SU-DHL-6 (cell line): Measurements from ENCODE around the gene DENND1B.

Experiments used
- H2AFZ ChIP-seq: fragments of 200-600 bp; sonication (generic); 2 replicates; pipeline ENCODE4 v1.6.1; 2014; ENCODE audit warnings: low read depth, mild to moderate bottlenecking, moderate library complexity, mixed read lengths, antibody characterized with exemption, low read length; ENCODE audit not compliant: severe bottlenecking
- H3F3A ChIP-seq: fragments of 200-600 bp; shearing (Covaris generic); 2 replicates; pipeline ENCODE4 v1.6.0; 2016; ENCODE audit warnings: antibody characterized with exemption, mild to moderate bottlenecking; ENCODE audit not compliant: insufficient read depth
- H3K27ac ChIP-seq: fragments of 200-600 bp; sonication (generic); 2 replicates; pipeline ENCODE4 v1.5.1; 2016; ENCODE audit warnings: low read depth, mild to moderate bottlenecking, low read length, moderate library complexity, mixed read lengths
- H3K27me3 ChIP-seq: fragments of 200-600 bp; sonication (generic), shearing (Covaris generic); 2 replicates; pipeline ENCODE4 v1.6.0; 2014; ENCODE audit warnings: mild to moderate bottlenecking, low read length
- H3K36me3 ChIP-seq: fragments of 200-600 bp; sonication (generic); 2 replicates; pipeline ENCODE4 v1.6.1; 2014; ENCODE audit warnings: mild to moderate bottlenecking, low read length, mixed read lengths
- H3K4me2 ChIP-seq: fragments of 300-600, 200-600 bp; shearing (Covaris generic), sonication (generic); 2 replicates; pipeline ENCODE4 v1.6.0; 2014; ENCODE audit warnings: low read length, low read depth, mild to moderate bottlenecking; ENCODE audit not compliant: poor library complexity, severe bottlenecking
- H3K4me3 ChIP-seq: fragments of 200-600 bp; sonication (generic); 2 replicates; pipeline ENCODE4 v1.5.1; 2014; ENCODE audit warnings: antibody characterized with exemption, low read length, mild to moderate bottlenecking, mixed read lengths; ENCODE audit not compliant: insufficient read depth, poor library complexity, severe bottlenecking
- H3K79me2 ChIP-seq: fragments of 200-600 bp; sonication (generic); 2 replicates; pipeline ENCODE4 v1.6.1; 2014; ENCODE audit warnings: mild to moderate bottlenecking, low read length, moderate library complexity; ENCODE audit not compliant: insufficient read depth
- H3K9ac ChIP-seq: fragments of 200-600 bp; sonication (generic); 2 replicates; pipeline ENCODE4 v1.7.0; 2014; ENCODE audit warnings: mild to moderate bottlenecking, low read length
- H3K9me2 ChIP-seq: fragments of 200-600 bp; sonication (generic); replicated peaks from 2 replicates; pipeline ENCODE4 v1.6.1; 2014; ENCODE audit warnings: low read length; ENCODE audit not compliant: insufficient read depth
- H3K9me3 ChIP-seq: fragments of 200-600 bp; sonication (generic); 2 replicates; pipeline ENCODE4 v1.6.1; 2014; ENCODE audit warnings: low read length, mixed read lengths; ENCODE audit not compliant: insufficient read depth
- H4K20me1 ChIP-seq: fragments of 200-600 bp; sonication (generic); 2 replicates; pipeline ENCODE4 v1.6.1; 2014; ENCODE audit warnings: low read depth, mild to moderate bottlenecking, antibody characterized with exemption, low read length, moderate library complexity, mixed read lengths
- EZH2phosphoT487 ChIP-seq: fragments of 200-600 bp; sonication (generic), shearing (Covaris generic); conservative IDR thresholded peaks from 2 replicates; pipeline ENCODE4 v1.6.1; 2018; ENCODE audit warnings: mild to moderate bottlenecking, antibody characterized with exemption, low read length, moderate library complexity, mixed read lengths
- TF ChIP-seq, protein P1 (sequence below): fragments of 200-600 bp; sonication (generic); IDR thresholded peaks from one replicate; pipeline ENCODE4 v1.5.1; 2017; ENCODE audit warnings: antibody characterized with exemption, mild to moderate bottlenecking, low read length, moderate library complexity; ENCODE audit not compliant: insufficient read depth, poor library complexity, severe bottlenecking

DENND1B gene

DNA sequence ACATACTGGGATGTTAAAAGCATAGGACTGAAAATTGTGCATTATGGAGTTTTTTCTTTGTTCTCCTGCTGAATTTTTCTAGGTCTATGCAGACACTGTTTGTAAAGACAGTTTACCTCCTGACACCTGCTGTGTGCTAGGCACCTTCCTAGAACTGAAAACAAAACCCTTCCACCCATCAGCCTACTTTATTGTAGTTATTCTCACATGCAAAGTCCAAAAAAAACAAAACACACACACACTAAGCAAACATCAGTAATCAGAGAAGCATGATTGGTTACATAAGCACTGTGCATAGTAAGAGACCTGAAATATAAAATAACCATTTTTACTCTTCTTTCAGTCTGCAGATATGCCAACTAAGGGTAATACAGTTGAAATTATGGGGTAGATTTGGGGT is 312.1 kb downstream of the DENND1B start:
- no peaks in the 10 kb centered on the region for H3K79me2 ChIP-seq
- TF ChIP-seq, protein P1, sequence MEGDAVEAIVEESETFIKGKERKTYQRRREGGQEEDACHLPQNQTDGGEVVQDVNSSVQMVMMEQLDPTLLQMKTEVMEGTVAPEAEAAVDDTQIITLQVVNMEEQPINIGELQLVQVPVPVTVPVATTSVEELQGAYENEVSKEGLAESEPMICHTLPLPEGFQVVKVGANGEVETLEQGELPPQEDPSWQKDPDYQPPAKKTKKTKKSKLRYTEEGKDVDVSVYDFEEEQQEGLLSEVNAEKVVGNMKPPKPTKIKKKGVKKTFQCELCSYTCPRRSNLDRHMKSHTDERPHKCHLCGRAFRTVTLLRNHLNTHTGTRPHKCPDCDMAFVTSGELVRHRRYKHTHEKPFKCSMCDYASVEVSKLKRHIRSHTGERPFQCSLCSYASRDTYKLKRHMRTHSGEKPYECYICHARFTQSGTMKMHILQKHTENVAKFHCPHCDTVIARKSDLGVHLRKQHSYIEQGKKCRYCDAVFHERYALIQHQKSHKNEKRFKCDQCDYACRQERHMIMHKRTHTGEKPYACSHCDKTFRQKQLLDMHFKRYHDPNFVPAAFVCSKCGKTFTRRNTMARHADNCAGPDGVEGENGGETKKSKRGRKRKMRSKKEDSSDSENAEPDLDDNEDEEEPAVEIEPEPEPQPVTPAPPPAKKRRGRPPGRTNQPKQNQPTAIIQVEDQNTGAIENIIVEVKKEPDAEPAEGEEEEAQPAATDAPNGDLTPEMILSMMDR, result no peak
- TF ChIP-seq EZH2phosphoT487, result no peak
- H3F3A ChIP-seq, result no peaks in the 10 kb centered on the region
- no peaks in the 10 kb centered on the region for H3K27me3 ChIP-seq
- no peak overlapping the region for H3K4me3 ChIP-seq
- H3K9me2 ChIP-seq, result no peaks in the 10 kb centered on the region
- no peak overlapping the region for H2AFZ ChIP-seq
- H3K36me3 ChIP-seq, result no peaks in the 10 kb centered on the region
- no peak overlapping the region for H3K4me2 ChIP-seq
- no peaks in the 10 kb centered on the region for H3K9me3 ChIP-seq
- no peaks in the 10 kb centered on the region for H4K20me1 ChIP-seq
- no peak overlapping the region for H3K27ac ChIP-seq
- no peak overlapping the region for H3K9ac ChIP-seq

GRCh38 chr1:197462539-197462938 is 312.7 kb downstream of the DENND1B start:
- H3K9me3 ChIP-seq, result no peaks in the 10 kb centered on the region
- no peaks in the 10 kb centered on the region for H3K9me2 ChIP-seq
- H3K4me2 ChIP-seq, result no peak overlapping the region

More at GRCh38 chr1:197462539-197462938, 312.7 kb downstream of the DENND1B start:
- no peaks in the 10 kb centered on the region for H3F3A ChIP-seq
- no peak overlapping the region for H2AFZ ChIP-seq
- no peak overlapping the region for H3K9ac ChIP-seq
- H3K79me2 ChIP-seq, result no peaks in the 10 kb centered on the region
- no peaks in the 10 kb centered on the region for H4K20me1 ChIP-seq
- H3K27me3 ChIP-seq, result no peaks in the 10 kb centered on the region
- no peaks in the 10 kb centered on the region for H3K36me3 ChIP-seq
- no peak overlapping the region for H3K4me3 ChIP-seq
- TF ChIP-seq, protein P1, result no peak
- no peak for TF ChIP-seq EZH2phosphoT487
- H3K27ac ChIP-seq, result no peak overlapping the region
